HG03135 (cell line): Measurements from ENCODE around the gene RAB20.

Source experiments
- ATAC-seq: cut with Tn5 transposase; IDR thresholded peaks from one replicate; pipeline ENCODE4 v1.9.1; 2021; ENCODE audit warnings: mild to moderate bottlenecking, moderate library complexity; ENCODE audit not compliant: unreplicated experiment

The RAB20 gene

GRCh38 chr13:110531100-110531499 lies 30.4 kb downstream of the RAB20 start:
- ATAC-seq = no peak

- ATAC-seq = no peak
Observed at GRCh38 chr13:110529522-110530311, 31.8 kb downstream of the RAB20 start.

- ATAC-seq = no peak
Observed at GRCh38 chr13:110528911-110529310, 32.6 kb downstream of the RAB20 start.

GRCh38 chr13:110528371-110528770 lies 33.2 kb downstream of the RAB20 start:
- ATAC-seq = no peak

GRCh38 chr13:110525328-110526319 lies 35.9 kb downstream of the RAB20 start:
- ATAC-seq = peak; percentile 77

- ATAC-seq = no peak
Observed at GRCh38 chr13:110524541-110525257, 36.8 kb downstream of the RAB20 start.

GRCh38 chr13:110523838-110524540 lies 37.5 kb downstream of the RAB20 start:
- ATAC-seq = no peak

- ATAC-seq = no peak
Observed at GRCh38 chr13:110523180-110523579, 38.3 kb downstream of the RAB20 start.

- no peak for ATAC-seq
Observed at GRCh38 chr13:110522721-110523120, 38.8 kb downstream of the RAB20 start.

GRCh38 chr13:110521946-110522345 lies 39.6 kb downstream of the RAB20 start:
- ATAC-seq = no peak

GRCh38 chr13:110521296-110521680 lies 40.2 kb downstream of the RAB20 start:
- no peak for ATAC-seq

- no peak for ATAC-seq
Observed at GRCh38 chr13:110520431-110521295, 40.9 kb downstream of the RAB20 start.

GRCh38 chr13:110519506-110519905 lies 42.0 kb downstream of the RAB20 start:
- no peak for ATAC-seq

GRCh38 chr13:110519046-110519445 lies 42.5 kb downstream of the RAB20 start:
- no peak for ATAC-seq

- ATAC-seq = no peak
Observed at GRCh38 chr13:110518571-110518970, 43.0 kb downstream of the RAB20 start.

- no peak for ATAC-seq
Observed at GRCh38 chr13:110518226-110518525, 43.3 kb downstream of the RAB20 start.

- ATAC-seq = no peak
Observed at GRCh38 chr13:110517505-110518225, 43.9 kb downstream of the RAB20 start.

- ATAC-seq = no peak
Observed at GRCh38 chr13:110516500-110516899, 45.0 kb downstream of the RAB20 start.

GRCh38 chr13:110512198-110512740 lies 49.3 kb downstream of the RAB20 start:
- ATAC-seq = no peak
